Amygdala (tissue), 56 donors: ENCODE results near the gene RADX.

Experiments
- DNase-seq, 56 donors: peaks; one replicate each; lab custom pipeline; 2025; lab: John Stamatoyannopoulos, UW

RADX gene

GRCh38 chrX:106684207-106684606 is 72.4 kb downstream of the RADX start:
- DNase-seq = no peak

- no peak for DNase-seq
Observed at GRCh38 chrX:106692425-106693065, 80.8 kb downstream of the RADX start.

DNA sequence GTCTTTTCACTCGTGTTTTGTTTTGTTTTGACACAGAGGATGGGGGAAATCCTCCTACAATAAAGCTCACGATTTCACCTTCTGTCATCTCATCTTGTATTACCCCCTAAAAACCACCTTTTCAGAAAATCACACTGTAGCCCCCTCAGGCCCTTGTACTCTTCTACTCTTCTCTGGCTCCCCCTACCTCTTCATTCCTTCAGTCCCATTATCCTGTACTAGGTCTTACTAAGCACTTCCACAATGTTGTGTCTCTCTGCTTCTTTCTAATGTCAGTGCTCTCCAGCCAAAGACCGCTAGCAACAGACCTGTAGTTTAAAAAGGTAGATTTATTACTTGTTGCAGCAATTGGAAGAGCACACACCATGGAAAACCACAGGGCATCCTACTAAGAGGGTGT is 84.7 kb downstream of the RADX start:
- DNase-seq = no peak

- DNase-seq = no peak
Observed at GRCh38 chrX:106698693-106699092, 86.9 kb downstream of the RADX start.

DNA sequence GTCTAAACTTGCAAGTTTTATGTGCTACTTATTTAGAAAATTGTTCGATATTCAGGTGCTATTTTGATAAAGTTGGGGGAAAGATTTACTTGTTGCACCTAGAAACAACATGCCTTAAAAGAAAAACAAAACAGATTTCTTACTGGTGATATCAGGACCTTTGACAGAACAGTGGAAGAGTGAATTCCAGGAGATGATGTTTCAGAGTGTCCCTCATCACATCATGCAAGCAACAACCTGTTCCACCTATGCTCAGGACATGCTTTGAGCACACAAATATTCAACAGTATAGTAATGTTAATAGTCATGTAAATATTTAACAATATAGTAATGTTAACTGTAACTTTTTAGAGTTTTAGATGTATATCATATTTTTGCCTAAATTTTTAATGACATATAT is 90.9 kb downstream of the RADX start:
- no peak for DNase-seq

GRCh38 chrX:106706466-106706865 is 94.7 kb downstream of the RADX start:
- no peak for DNase-seq

DNA sequence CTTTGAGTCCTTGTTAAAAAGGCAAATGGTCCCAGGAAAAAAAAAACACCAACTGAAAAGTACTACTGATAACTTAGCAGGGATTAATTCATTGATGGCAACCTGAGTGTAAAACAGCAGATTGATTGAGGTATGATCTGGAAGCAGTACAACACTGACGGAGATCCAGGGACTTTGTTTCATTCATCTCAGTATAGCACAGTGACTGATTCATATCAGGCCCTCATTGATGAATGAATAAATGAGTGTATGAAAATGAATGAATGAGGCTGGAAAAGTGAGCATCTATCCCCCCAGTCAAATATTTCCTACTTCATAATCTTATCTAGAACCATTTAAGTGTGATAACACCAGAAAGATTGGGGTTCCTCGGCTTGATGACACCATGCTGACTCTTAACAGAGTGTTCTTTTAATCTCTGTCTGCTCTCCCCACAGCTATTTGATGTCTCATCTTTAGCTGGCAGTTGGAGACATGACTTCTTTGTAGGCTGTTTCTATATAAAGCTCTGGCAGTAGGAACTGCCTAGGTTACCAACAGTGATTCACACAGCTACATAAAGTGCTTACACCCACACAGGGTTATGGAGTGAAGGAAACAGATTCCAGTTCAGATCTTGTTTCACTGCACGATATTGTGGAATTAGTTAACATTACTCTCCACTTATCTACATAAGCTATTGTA is 96.1 kb downstream of the RADX start:
- no peak for DNase-seq

DNA sequence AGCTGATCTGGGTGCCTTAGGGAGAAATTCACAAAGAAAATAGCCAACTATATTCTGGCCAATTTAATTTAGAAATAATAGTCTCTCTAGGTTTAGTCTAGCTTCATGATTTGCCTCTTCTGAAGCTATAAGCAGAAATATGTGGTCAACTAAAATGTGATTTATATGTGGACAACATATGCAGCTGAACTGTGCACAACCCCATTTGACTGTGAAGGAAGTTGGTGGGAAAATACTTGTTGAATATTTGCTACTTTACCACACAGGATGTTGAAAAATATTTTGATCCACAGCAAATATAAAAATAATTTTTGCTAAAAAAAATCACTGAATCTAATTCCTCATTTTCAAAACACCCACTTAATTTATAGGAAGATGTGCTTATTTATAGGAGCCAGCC is 99.0 kb downstream of the RADX start:
- DNase-seq = no peak

GRCh38 chrX:106711375-106711774 is 99.6 kb downstream of the RADX start:
- no peak for DNase-seq

GRCh38 chrX:106716004-106716403 is 104.2 kb downstream of the RADX start:
- no peak for DNase-seq

DNA sequence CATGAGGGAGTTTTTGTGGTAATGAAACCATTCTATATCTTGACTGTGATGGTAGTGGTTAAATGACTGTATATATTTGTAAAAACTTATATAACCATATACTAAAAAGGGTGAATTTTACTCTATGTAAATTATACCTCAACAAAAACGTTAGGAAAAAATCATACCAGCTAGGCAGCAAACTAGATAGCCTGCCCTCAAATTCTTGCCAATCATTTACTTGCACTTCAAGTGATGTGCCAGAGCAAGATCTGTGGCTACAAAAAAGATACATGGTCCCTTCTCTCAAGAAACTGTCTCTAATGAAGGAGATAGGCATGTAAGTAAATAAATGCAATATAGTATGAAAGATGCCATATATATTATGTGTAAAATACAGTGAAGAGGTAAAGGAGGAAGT is 104.7 kb downstream of the RADX start:
- DNase-seq = no peak

DNA sequence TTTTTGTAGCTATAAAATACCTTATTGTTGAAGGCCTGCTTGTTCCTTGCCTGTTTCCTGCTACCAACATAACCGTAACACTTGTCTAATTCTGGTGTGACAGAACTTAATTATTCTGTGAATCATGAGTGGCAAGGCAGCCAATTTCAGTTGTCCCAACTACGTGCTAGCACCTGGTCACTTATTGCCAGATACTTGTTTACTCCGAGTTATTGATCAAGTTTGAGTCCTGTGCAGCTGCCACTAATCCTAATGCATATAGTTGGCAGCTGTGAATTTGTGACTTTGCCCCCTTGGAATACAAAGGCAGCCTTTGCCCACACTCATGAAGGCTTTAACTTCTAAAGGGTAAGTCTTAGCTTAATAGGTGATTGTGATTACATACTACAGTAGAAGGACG is 106.9 kb downstream of the RADX start:
- no peak for DNase-seq

DNA sequence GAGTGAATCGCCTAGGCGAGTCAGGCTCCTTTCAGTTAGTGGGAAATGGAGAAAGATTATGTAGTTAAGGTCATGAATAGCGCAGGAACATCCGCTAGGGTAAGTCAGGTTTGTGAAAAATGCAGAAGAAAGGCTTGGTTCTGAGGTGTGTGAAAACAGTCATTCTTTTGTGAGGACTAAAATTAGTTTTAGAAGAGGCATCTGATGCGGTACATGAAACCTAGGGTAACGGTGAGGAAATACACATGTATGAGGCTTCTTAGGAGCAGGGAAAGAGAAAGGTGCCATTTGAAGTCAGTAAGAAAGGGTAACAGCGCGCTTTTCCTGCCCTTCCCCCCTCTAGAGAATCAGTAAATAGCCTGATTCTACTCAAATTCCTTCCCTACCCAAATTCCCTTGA is 114.2 kb downstream of the RADX start:
- no peak for DNase-seq

- peak in 37 of 56 donors; percentile 0 to 45 (median 8) for DNase-seq
Observed at GRCh38 chrX:106726485-106727437, 115.0 kb downstream of the RADX start, which contains the start of gene RNF128. RNF128 (plus strand) TSS chrX:106726701; CDS start chrX:106726914, 213 bp downstream.

- DNase-seq = no peak
Observed at GRCh38 chrX:106728337-106728736, 116.6 kb downstream of the RADX start.
